H1 (cell line): ENCODE results near the gene C5orf15. TPM values are rescaled to one million over a fixed set of nuclear protein-coding genes. Genes with fewer than 3 reads are reported as not detected.

Experiments
- CTCF ChIA-PET: fragments of 300-600 bp; sonication (Branson Sonifier 250); formaldehyde crosslinking; loops from one replicate; lab custom pipeline; 2021; ENCODE audit not compliant: partially characterized antibody; lab: Charles Lee
- POLR2A ChIA-PET: fragments of 300-600 bp; sonication (Branson Sonifier 250); formaldehyde crosslinking; loops from one replicate; lab custom pipeline; 2021; ENCODE audit warnings: inconsistent platforms; ENCODE audit not compliant: partially characterized antibody; lab: Charles Lee
- DNase-seq, 2 experiments: peaks; one replicate each; pipeline versions ENCODE4 v3.0.0 to v3.0.0-alpha.2; 2010 to 2022; ENCODE audit warnings: low spot score in 2 of 2, low read depth in 1 of 2, mixed read lengths in 1 of 2
- FAIRE-seq: peaks from 2 replicates; lab custom pipeline; 2011; peaks lifted over from hg19 to GRCh38; lab: Jason Lieb, UNC
- H2AFZ ChIP-seq: 2 replicates; pipeline ENCODE4 v1.8.1; 2012; ENCODE audit warnings: low read length, inconsistent platforms
- H2AK5ac ChIP-seq: 2 replicates; pipeline ENCODE4 v1.6.1; 2013; ENCODE audit warnings: low read depth, low read length
- H2BK120ac ChIP-seq: replicated peaks from 2 replicates; pipeline ENCODE3; 2013; ENCODE audit warnings: low read depth, low read length, inconsistent platforms
- H2BK12ac ChIP-seq: 2 replicates; pipeline ENCODE4 v1.6.1; 2013; ENCODE audit warnings: low read depth, low read length
- H2BK15ac ChIP-seq: 2 replicates; pipeline ENCODE4 v1.6.1; 2013; ENCODE audit warnings: low read length
- H2BK20ac ChIP-seq: 2 replicates; pipeline ENCODE4 v1.6.1; 2013; ENCODE audit warnings: low read length
- H2BK5ac ChIP-seq: 2 replicates; pipeline ENCODE4 v1.6.1; 2013; ENCODE audit warnings: low read depth, low read length
- H3K14ac ChIP-seq: 2 replicates; pipeline ENCODE4 v1.6.1; 2013; ENCODE audit warnings: inconsistent platforms; ENCODE audit not compliant: insufficient read length
- H3K18ac ChIP-seq: 2 replicates; pipeline ENCODE4 v1.6.1; 2013; ENCODE audit warnings: low read length; ENCODE audit errors: extremely low read depth
- H3K23ac ChIP-seq: 2 replicates; pipeline ENCODE4 v1.6.1; 2013; ENCODE audit warnings: inconsistent platforms; ENCODE audit not compliant: insufficient read length
- H3K23me2 ChIP-seq: 2 replicates; pipeline ENCODE4 v1.6.1; 2013; ENCODE audit warnings: low read depth, low read length
- H3K27ac ChIP-seq: 2 replicates; pipeline ENCODE4 v1.6.1; 2011; ENCODE audit warnings: low read depth, low read length, inconsistent platforms
- H3K27me3 ChIP-seq, 4 experiments: replicated peaks in 1 of 4; 1 replicate in 1 of 4; 2 replicates in 3 of 4; pipeline versions ENCODE4 v1.6.1 to v1.8.1; 2011 to 2013; ENCODE audit warnings: low read length in 3 of 4, mild to moderate bottlenecking in 3 of 4, inconsistent platforms in 2 of 4, mixed read lengths in 2 of 4, moderate library complexity in 1 of 4; ENCODE audit not compliant: control insufficient read depth in 3 of 4, insufficient read depth in 3 of 4; ENCODE audit errors: extremely low read depth in 1 of 4
- H3K36me3 ChIP-seq, 4 experiments: 2 replicates each; pipeline versions ENCODE4 v1.6.1 to v1.8.1; 2011 to 2013; ENCODE audit warnings: mild to moderate bottlenecking in 4 of 4, low read length in 3 of 4, moderate library complexity in 2 of 4, control low read depth in 1 of 4, inconsistent platforms in 1 of 4; ENCODE audit not compliant: insufficient read depth in 4 of 4, control insufficient read depth in 2 of 4
- H3K4ac ChIP-seq: replicated peaks from 2 replicates; pipeline ENCODE3; 2013; ENCODE audit warnings: low read length, low read depth, mixed read lengths, inconsistent platforms; ENCODE audit not compliant: insufficient read length
- H3K4me1 ChIP-seq, 4 experiments: replicated peaks in 1 of 4; 1 replicate in 1 of 4; 2 replicates in 3 of 4; pipeline versions ENCODE4 v1.6.1 to v1.8.1; 2011 to 2013; ENCODE audit warnings: low read length in 3 of 4, inconsistent platforms in 2 of 4, mixed read lengths in 1 of 4; ENCODE audit not compliant: insufficient read depth in 4 of 4, control insufficient read depth in 3 of 4
- H3K4me2 ChIP-seq, 2 experiments: 2 replicates each; pipeline versions ENCODE4 v1.6.1 to v1.8.1; 2011 to 2013; ENCODE audit warnings: low read depth in 2 of 2, low read length in 2 of 2, control low read depth in 1 of 2, inconsistent platforms in 1 of 2, mild to moderate bottlenecking in 1 of 2; ENCODE audit not compliant: insufficient read depth in 1 of 2
- H3K4me3 ChIP-seq, 4 experiments: fragments of 200-600, 300-600 bp in 1 of 4; sonication (generic), shearing (Covaris generic), sonication (Bioruptor Twin) in 1 of 4; 2 replicates each; pipeline versions ENCODE4 v1.5.1 to v1.8.1; 2011 to 2016; ENCODE audit warnings: low read length in 4 of 4, low read depth in 3 of 4, control low read depth in 2 of 4, inconsistent platforms in 2 of 4, mild to moderate bottlenecking in 2 of 4, mixed read lengths in 1 of 4, moderate library complexity in 1 of 4; ENCODE audit not compliant: insufficient read depth in 2 of 4; ENCODE audit errors: extremely low read depth in 1 of 4
- H3K56ac ChIP-seq: replicated peaks from 2 replicates; pipeline ENCODE3; 2013; ENCODE audit warnings: low read depth, mild to moderate bottlenecking, mixed read lengths, low read length, inconsistent platforms; ENCODE audit not compliant: insufficient read length
- H3K79me1 ChIP-seq: 2 replicates; pipeline ENCODE4 v1.6.1; 2013; ENCODE audit warnings: low read depth, low read length, control low read depth
- H3K79me2 ChIP-seq, 2 experiments: 2 replicates each; pipeline versions ENCODE4 v1.6.1 to v1.8.1; 2012 to 2013; ENCODE audit warnings: low read length in 2 of 2, mild to moderate bottlenecking in 2 of 2, inconsistent platforms in 1 of 2; ENCODE audit not compliant: insufficient read depth in 2 of 2, control insufficient read depth in 1 of 2
- H3K9ac ChIP-seq, 4 experiments: replicated peaks in 1 of 4; 1 replicate in 1 of 4; 2 replicates in 3 of 4; pipeline versions ENCODE4 v1.6.1 to v1.8.1; 2011 to 2013; ENCODE audit warnings: low read depth in 3 of 4, low read length in 3 of 4, control low read depth in 2 of 4, mild to moderate bottlenecking in 2 of 4, moderate library complexity in 2 of 4, inconsistent platforms in 1 of 4; ENCODE audit errors: extremely low read depth in 1 of 4
- H3K9me3 ChIP-seq, 2 experiments: 2 replicates each; pipeline versions ENCODE4 v1.6.1 to v1.8.1; 2012 to 2013; ENCODE audit warnings: mild to moderate bottlenecking in 2 of 2, moderate library complexity in 2 of 2, control low read depth in 1 of 2, inconsistent platforms in 1 of 2, low read depth in 1 of 2, low read length in 1 of 2, mixed read lengths in 1 of 2; ENCODE audit not compliant: insufficient read depth in 2 of 2
- H4K20me1 ChIP-seq, 2 experiments: replicated peaks in 1 of 2; 2 replicates each; pipeline versions ENCODE3 to v1.8.1; 2011 to 2013; ENCODE audit warnings: inconsistent platforms in 2 of 2, low read length in 2 of 2, mild to moderate bottlenecking in 1 of 2; ENCODE audit not compliant: insufficient read depth in 2 of 2, control insufficient read depth in 1 of 2
- H4K5ac ChIP-seq: 2 replicates; pipeline ENCODE4 v1.6.1; 2013; ENCODE audit warnings: low read length, low read depth, mixed read lengths, inconsistent platforms; ENCODE audit not compliant: insufficient read length
- H4K8ac ChIP-seq: 2 replicates; pipeline ENCODE4 v1.8.0; 2013; ENCODE audit warnings: mild to moderate bottlenecking, moderate library complexity, low read length, inconsistent platforms; ENCODE audit not compliant: insufficient read depth; ENCODE audit errors: extremely low read depth
- H4K91ac ChIP-seq: replicated peaks from 2 replicates; pipeline ENCODE3; 2013; ENCODE audit warnings: low read length, mixed read lengths, inconsistent platforms; ENCODE audit not compliant: insufficient read length
- CBX8 ChIP-seq: fragments of 300-800, 300-1000 bp; sonication (generic); IDR thresholded peaks from 2 replicates; pipeline ENCODE4 v1.7.1; 2016; ENCODE audit warnings: low read depth, low read length, borderline replicate concordance
- CEBPB ChIP-seq: IDR thresholded peaks from 2 replicates; pipeline ENCODE4 v1.6.1; 2012; ENCODE audit warnings: low read depth, low read length
- CHD1 ChIP-seq: IDR thresholded peaks from 2 replicates; pipeline ENCODE4 v1.6.1; 2012; ENCODE audit warnings: low read depth, low read length, improper control_type of control experiment
- CHD2 ChIP-seq: IDR thresholded peaks from 2 replicates; pipeline ENCODE4 v1.6.1; 2012; ENCODE audit warnings: low read length, improper control_type of control experiment
- CTBP2 ChIP-seq: IDR thresholded peaks from 2 replicates; pipeline ENCODE4 v1.7.0; 2011; ENCODE audit warnings: borderline replicate concordance, mild to moderate bottlenecking, moderate library complexity, mixed read lengths, low read length; ENCODE audit not compliant: insufficient read depth, insufficient read length
- E2F6 ChIP-seq: IDR thresholded peaks from 2 replicates; pipeline ENCODE4 v1.6.1; 2012; ENCODE audit warnings: inconsistent platforms
- JUN ChIP-seq: IDR thresholded peaks from 2 replicates; pipeline ENCODE4 v1.6.1; 2011; ENCODE audit warnings: low read depth, mild to moderate bottlenecking, improper control_type of control experiment, low read length
- NANOG ChIP-seq: IDR thresholded peaks from 2 replicates; pipeline ENCODE4 v1.6.1; 2011; ENCODE audit warnings: low read length, low read depth, mild to moderate bottlenecking, inconsistent platforms; ENCODE audit not compliant: insufficient read depth, poor library complexity, severe bottlenecking
- NRF1 ChIP-seq: IDR thresholded peaks from 2 replicates; pipeline ENCODE4 v1.6.1; 2011; ENCODE audit warnings: mild to moderate bottlenecking, low read depth, low read length, improper control_type of control experiment
- PHF8 ChIP-seq: fragments of 200-600 bp; sonication (generic); conservative IDR thresholded peaks from 2 replicates; pipeline ENCODE4 v1.7.1; 2012; ENCODE audit warnings: low read depth, mild to moderate bottlenecking, inconsistent platforms, low read length, moderate library complexity
- RXRA ChIP-seq: IDR thresholded peaks from 2 replicates; pipeline ENCODE4 v1.6.1; 2011; ENCODE audit warnings: low read depth, mild to moderate bottlenecking, low read length, moderate library complexity; ENCODE audit not compliant: insufficient read depth
- SAP30 ChIP-seq: fragments of 300-600 bp; sonication (generic); IDR thresholded peaks from 2 replicates; pipeline ENCODE4 v1.7.1; 2012; ENCODE audit warnings: low read length, moderate library complexity, mild to moderate bottlenecking, inconsistent platforms; ENCODE audit not compliant: insufficient read depth, insufficient replicate concordance
- SP4 ChIP-seq: IDR thresholded peaks from 2 replicates; pipeline ENCODE4 v1.6.1; 2012; ENCODE audit warnings: low read length, inconsistent platforms
- YY1 ChIP-seq: IDR thresholded peaks from 2 replicates; pipeline ENCODE4 v1.6.1; 2011; ENCODE audit warnings: low read depth, mild to moderate bottlenecking, low read length
- WGBS, 2 experiments: shearing (Covaris generic) in 1 of 2; methylation state at CpG; one replicate each; pipeline versions ENCODE4 v1.1.6 to v1.1.7; 2013 to 2015; ENCODE audit warnings: low lambda C conversion rate in 2 of 2, mixed read lengths in 2 of 2, inconsistent platforms in 1 of 2, low coverage in 1 of 2, missing lambda C conversion rate in 1 of 2; ENCODE audit not compliant: insufficient replicate concordance in 2 of 2, insufficient coverage in 1 of 2, insufficient read length in 1 of 2; ENCODE audit errors: extremely low coverage in 1 of 2, missing lambda C conversion rate in 1 of 2; 5-methylcytosine and 5-hydroxymethylcytosine counted together
- polyA plus RNA-seq, 7 experiments: library from polyadenylated mRNA; depleted of rRNA in 3 of 7; stranded (reverse) in 5 of 7; unstranded in 2 of 7; fragments of >200 nt in 5 of 7; fragments of 200-250 nt in 2 of 7; gene quantifications; 1 replicate in 5 of 7; 2 replicates in 1 of 7; 4 replicates in 1 of 7; pipeline versions ENCODE4 v1.2.1 to v1.2.3, GENCODE V29; 2011 to 2013; ENCODE audit warnings: missing spikeins in 2 of 7, mixed read lengths in 2 of 7
- total RNA-seq: library from RNA; stranded (reverse); fragmentation: NEBNext Ultra II Directional; extraction: Animal tissue kit (Norgen Biotek cat#: 25700); gene quantifications from 2 replicates; pipeline ENCODE4 v1.2.1, GENCODE V29; 2021

C5orf15 gene
- total and polyA plus RNA-seq, 2 of the 8 experiments (the other 6 are each of a cell fraction or from before 2014, with no cell fraction given), result 31.7 to 39.3 TPM

GRCh38 chr5:133938929-133939328 lies 29.5 kb downstream of the C5orf15 start:
- Histone ChIP-seq H2BK5ac (no peak overlapping the region), H3K79me2 (no peaks in the 10 kb centered on the region), H3K4me3 (no peak overlapping the region), H2BK20ac (no peak overlapping the region), H3K4me1 (no peaks in the 10 kb centered on the region; a peak in 1 of 7 replicates), H2AFZ (no peak overlapping the region), H2AK5ac (no peak overlapping the region), H2BK120ac (no peak overlapping the region)
- 87% methylated on average over 3 of the region's 3 CpGs; no CpG with 5 or more reads in 1 of the 2 experiments for WGBS, 2 experiments
- no peak for TF ChIP-seq CTBP2
- TF ChIP-seq CEBPB, result no peak
- TF ChIP-seq CHD1, result no peak
- no peak for TF ChIP-seq CHD2
- no peak for TF ChIP-seq NRF1
- TF ChIP-seq E2F6, result no peak
- TF ChIP-seq CBX8, result no peak
- TF ChIP-seq NANOG, result no peak
- TF ChIP-seq YY1, result no peak
- TF ChIP-seq SAP30, result no peak
- no peak for TF ChIP-seq JUN
- no peak for TF ChIP-seq RXRA
- no peak for TF ChIP-seq PHF8
- no peak for TF ChIP-seq SP4
- TF ChIP-seq, all 59 proteins: peak for 0
- H2BK12ac ChIP-seq, result no peak overlapping the region
- DNase-seq, result no peak
- no peaks in the 10 kb centered on the region for H3K79me1 ChIP-seq
- H2BK15ac ChIP-seq, result no peak overlapping the region
- H3K18ac ChIP-seq, result no peak overlapping the region
- H3K4me2 ChIP-seq, result no peak overlapping the region
- FAIRE-seq, result no peak
- H3K56ac ChIP-seq, result no peak overlapping the region
- POLR2A ChIA-PET, result no interaction called here
- peaks cover 1% of the 10 kb centered on the region; the same call in 1 of the 2 replicates for H3K23me2 ChIP-seq
- no peak overlapping the region for H3K9ac ChIP-seq
- H3K4ac ChIP-seq, result no peak overlapping the region
- no peak overlapping the region for H3K27ac ChIP-seq
- no peaks in the 10 kb centered on the region for H4K20me1 ChIP-seq
- no peak overlapping the region for H4K91ac ChIP-seq
- H3K14ac ChIP-seq, result no peak overlapping the region
- no peaks in the 10 kb centered on the region for H3K36me3 ChIP-seq
- no peak overlapping the region for H4K5ac ChIP-seq
- H4K8ac ChIP-seq, result no peak overlapping the region
- H3K9me3 ChIP-seq, result peaks cover 0 to 4% of the 10 kb centered on the region in 2 experiments; a peak in 1 of 4 replicates
- CTCF ChIA-PET, result interaction anchor here (0.9 to 3.1 kb wide), 8 partner anchors 15 to 597 kb away, joined by 3 to 13 read pairs (median 3); no protein-coding TSS in a partner anchor
- no peak overlapping the region for H3K23ac ChIP-seq
- no peaks in the 10 kb centered on the region for H3K27me3 ChIP-seq
